Mucosa of descending colon (tissue), 3 donors: ENCODE results near the gene MCTP1. TPM values are rescaled to one million over a fixed set of nuclear protein-coding genes. Genes with fewer than 3 reads are reported as not detected.

ENCODE experiments used
- ATAC-seq: fragments of 200-7000 bp; cut with Tn5 transposase; one replicate; pipeline ENCODE4 v1.9.1; 2020; ENCODE audit warnings: mild to moderate bottlenecking, moderate library complexity
- DNase-seq, 3 donors: peaks; one replicate each; pipeline ENCODE4 v3.0.0-alpha.2; 2020
- H3K36me3 ChIP-seq: fragments of 200-600 bp; one replicate; pipeline ENCODE4 v1.8.0; 2021; ENCODE audit warnings: low read depth, mild to moderate bottlenecking
- H3K4me1 ChIP-seq: fragments of 200-600 bp; one replicate; pipeline ENCODE4 v1.8.0; 2021; ENCODE audit warnings: low read depth, mild to moderate bottlenecking
- H3K4me3 ChIP-seq: fragments of 200-600 bp; one replicate; pipeline ENCODE4 v1.8.0; 2021; ENCODE audit warnings: mild to moderate bottlenecking
- H3K9me3 ChIP-seq: fragments of 200-600 bp; one replicate; pipeline ENCODE4 v1.8.0; 2021; ENCODE audit warnings: mild to moderate bottlenecking
- CTCF ChIP-seq: fragments of 200-600 bp; IDR thresholded peaks from one replicate; pipeline ENCODE4 v1.8.0; 2022; ENCODE audit warnings: antibody characterized with exemption, mild to moderate bottlenecking
- intact Hi-C, 2 donors: fragments of 100-400 bp; cut with DNase I in 1 of 2; cut with micrococcal nuclease in 1 of 2; formaldehyde crosslinking; loops; one replicate each; pipeline versions ENCODE4 v1.11.0 to v1.11.1; 2022; cut with DNase I, micrococcal nuclease
- total RNA-seq, 3 donors: library from RNA; stranded (reverse); fragmentation: NEBNext Ultra II Directional in 2 of 3; extraction: Animal tissue kit (Norgen Biotek cat#: 25700) in 2 of 3; gene quantifications; one replicate each; pipeline versions ENCODE4 v1.2.1 to v1.2.4, GENCODE V29; 2021 to 2023
- donor health status: DM: no; HTN: no; CAD: no; lungs with moderate emphysema.
- donor health status: DM: no; HTN: no; CAD: no.
- donor health status: DM: no; HTN: yes; CAD: no.

The MCTP1 gene
- total RNA-seq, 3 donors from 2014 or later = 6.8 to 12.3 (median 7.7) TPM

GRCh38 chr5:95093211-95093610, 191.7 kb downstream of the MCTP1 start:
- intact Hi-C loops = no loop called here
- Histone ChIP-seq H3K4me1 (no peaks in the 10 kb centered on the region), H3K4me3 (no peak overlapping the region), H3K9me3 (no peaks in the 10 kb centered on the region), H3K36me3 (no peaks in the 10 kb centered on the region)
- no peak for TF ChIP-seq CTCF
- no peak for ATAC-seq
- no peak for DNase-seq

DNA sequence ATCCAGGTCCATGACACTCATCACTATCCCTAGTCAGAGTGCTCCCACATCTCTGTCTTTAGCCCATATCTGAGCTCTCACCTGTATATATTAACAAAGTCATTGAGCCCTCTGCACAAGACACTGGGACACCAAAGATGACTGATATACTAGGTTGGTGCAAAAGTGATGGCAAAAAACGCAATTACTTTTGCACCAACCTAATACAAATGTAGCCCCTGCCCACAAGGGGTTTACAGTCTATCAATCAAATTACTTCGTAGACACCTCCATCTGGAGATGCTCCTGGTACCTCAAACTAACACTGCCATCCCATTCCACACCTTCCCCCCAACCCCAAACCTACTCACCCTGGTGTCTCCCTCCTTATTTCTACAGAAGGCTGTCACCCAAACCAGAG, 194.1 kb downstream of the MCTP1 start:
- intact Hi-C loops = no loop called here

DNA sequence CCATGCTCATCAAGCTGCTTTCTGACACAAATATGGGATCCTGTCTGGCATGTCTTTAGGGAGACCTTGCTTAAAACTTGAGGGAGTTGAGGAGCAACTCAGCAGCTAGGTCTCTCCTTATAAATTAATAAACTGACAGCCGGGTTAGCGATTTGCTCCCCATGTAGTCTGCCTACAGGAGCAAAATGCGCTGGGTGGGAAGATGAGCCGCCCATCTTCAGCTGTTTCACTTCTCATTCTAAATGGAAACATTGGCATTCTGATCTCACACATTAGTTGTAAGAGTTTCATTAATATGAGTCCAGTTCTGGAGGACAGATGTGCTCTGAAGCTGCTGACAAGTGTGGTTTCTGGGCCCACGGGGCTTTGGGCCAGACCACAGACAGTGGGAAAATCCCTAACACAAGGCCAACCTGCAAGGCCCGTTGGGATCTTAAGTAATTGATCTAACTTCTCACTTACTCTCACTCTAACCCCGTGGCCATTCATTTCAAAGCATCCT, 197.0 kb downstream of the MCTP1 start:
- Histone ChIP-seq H3K4me1 (no peaks in the 10 kb centered on the region), H3K4me3 (no peak overlapping the region), H3K36me3 (no peaks in the 10 kb centered on the region), H3K9me3 (no peaks in the 10 kb centered on the region)
- DNase-seq (peak in 1 of 3 donors; percentile 17), ATAC-seq (peak; percentile 39)
- TF ChIP-seq CTCF = no peak
- intact Hi-C loops = no loop called here

More for the DNA sequence above, 194.1 kb downstream of the MCTP1 start:
- H3K36me3 ChIP-seq = no peaks in the 10 kb centered on the region
- DNase-seq (no peak), ATAC-seq (no peak)
- no peaks in the 10 kb centered on the region for H3K4me1 ChIP-seq
- H3K9me3 ChIP-seq = no peaks in the 10 kb centered on the region
- no peak for TF ChIP-seq CTCF
- no peak overlapping the region for H3K4me3 ChIP-seq

GRCh38 chr5:95086927-95087815, 197.7 kb downstream of the MCTP1 start:
- Histone ChIP-seq H3K36me3 (no peaks in the 10 kb centered on the region), H3K9me3 (no peaks in the 10 kb centered on the region), H3K4me3 (no peak overlapping the region), H3K4me1 (no peaks in the 10 kb centered on the region)
- DNase-seq (no peak), ATAC-seq (peak; percentile 20)
- intact Hi-C loops = no loop called here
- no peak for TF ChIP-seq CTCF

- intact Hi-C loops = no loop called here
- Histone ChIP-seq H3K9me3 (no peaks in the 10 kb centered on the region), H3K4me3 (no peak overlapping the region), H3K4me1 (no peaks in the 10 kb centered on the region), H3K36me3 (no peaks in the 10 kb centered on the region)
- no peak for TF ChIP-seq CTCF
- DNase-seq (no peak), ATAC-seq (no peak)
Observed at GRCh38 chr5:95084757-95085156, 200.1 kb downstream of the MCTP1 start.
